Stomach (tissue), 9 donors: ENCODE results near the gene MARCHF11. TPM values are rescaled to one million over a fixed set of nuclear protein-coding genes. Genes with fewer than 3 reads are reported as not detected.

Experiments used
- DNase-seq, 2 donors: peaks; one replicate each; pipeline versions ENCODE4 v3.0.0 to v3.0.0-alpha.2; 2013 to 2019
- H3K27ac ChIP-seq, 5 donors: fragments of 200-600 bp in 4 of 5; sonication (generic) in 4 of 5; one replicate each; pipeline ENCODE4 v1.5.1; 2013 to 2019; ENCODE audit warnings: mild to moderate bottlenecking in 1 of 5, moderate library complexity in 1 of 5
- H3K27me3 ChIP-seq, 3 donors: fragments of 200-600 bp; sonication (generic); one replicate each; pipeline ENCODE4 v1.5.1; 2017 to 2019; ENCODE audit warnings: mixed run types in 1 of 3
- H3K36me3 ChIP-seq, 4 donors: fragments of 200-600 bp; sonication (generic); 1 replicate in 3 of 4; 2 replicates in 1 of 4; pipeline ENCODE4 v1.5.1; 2016 to 2019
- H3K4me1 ChIP-seq, 4 donors: fragments of 200-600 bp; sonication (generic); one replicate each; pipeline ENCODE4 v1.5.1; 2016 to 2019
- H3K4me3 ChIP-seq, 4 donors: fragments of 200-600 bp; sonication (generic) in 3 of 4; one replicate each; pipeline ENCODE4 v1.5.1; 2016 to 2019; ENCODE audit warnings: mild to moderate bottlenecking in 1 of 4
- H3K9me3 ChIP-seq, 4 donors: fragments of 200-600 bp; sonication (generic); one replicate each; pipeline ENCODE4 v1.5.1; 2016 to 2019
- EP300 ChIP-seq: sonication (generic); formaldehyde crosslinking; IDR thresholded peaks from one replicate; pipeline ENCODE4 v1.6.1; 2017; ENCODE audit warnings: antibody characterized with exemption
- POLR2A ChIP-seq, 4 donors: fragments of 450-650 bp; IDR thresholded peaks; one replicate each; pipeline ENCODE4 v1.6.1; 2016; ENCODE audit warnings: antibody characterized with exemption in 4 of 4, control low read depth in 2 of 4, mild to moderate bottlenecking in 1 of 4, moderate library complexity in 1 of 4
- POLR2AphosphoS5 ChIP-seq, 3 donors: sonication (generic); formaldehyde crosslinking; IDR thresholded peaks; one replicate each; pipeline ENCODE4 v1.6.1; 2016; ENCODE audit warnings: antibody characterized with exemption in 3 of 3
- WGBS, 5 donors: extraction: QIAGEN DNeasy Blood & Tissue Kit in 3 of 5; methylation state at CpG; one replicate each; pipeline versions ENCODE4 v1.1.5 to v1.1.7; 2013 to 2018; 5-methylcytosine and 5-hydroxymethylcytosine counted together
- intact Hi-C: fragments of 100-400 bp; cut with DNase I; formaldehyde crosslinking; loops from one replicate; pipeline ENCODE4 v1.15.1; 2023; ENCODE audit warnings: low total_unique reads
- polyA plus RNA-seq, 3 donors: library from polyadenylated mRNA; stranded (reverse); fragments of 200-250 nt; gene quantifications; one replicate each; pipeline ENCODE4 v1.2.3, GENCODE V29; 2013
- total RNA-seq, 5 donors: library from RNA; depleted of rRNA; stranded (reverse); fragments of >200 nt; gene quantifications; one replicate each; pipeline versions ENCODE4 v1.1.0 to v1.2.3, GENCODE V29; 2014 to 2016
- TF ChIP-seq, protein P1 (sequence below), 7 experiments: fragments of 450-650 bp in 4 of 7; fragments of 200-600 bp in 3 of 7; sonication (generic) in 3 of 7; IDR thresholded peaks; one replicate each; pipeline ENCODE4 v1.5.1; 2016 to 2019; ENCODE audit warnings: antibody characterized with exemption in 7 of 7, control low read depth in 2 of 7, mild to moderate bottlenecking in 1 of 7
- donor health status: healthy with polysubstance abuse.
- donor health status: Bipolar disorder and iron deficiency.
- donor health status: healthy.

MARCHF11 gene
- total and polyA plus RNA-seq, 8 donors, result not detected

DNA sequence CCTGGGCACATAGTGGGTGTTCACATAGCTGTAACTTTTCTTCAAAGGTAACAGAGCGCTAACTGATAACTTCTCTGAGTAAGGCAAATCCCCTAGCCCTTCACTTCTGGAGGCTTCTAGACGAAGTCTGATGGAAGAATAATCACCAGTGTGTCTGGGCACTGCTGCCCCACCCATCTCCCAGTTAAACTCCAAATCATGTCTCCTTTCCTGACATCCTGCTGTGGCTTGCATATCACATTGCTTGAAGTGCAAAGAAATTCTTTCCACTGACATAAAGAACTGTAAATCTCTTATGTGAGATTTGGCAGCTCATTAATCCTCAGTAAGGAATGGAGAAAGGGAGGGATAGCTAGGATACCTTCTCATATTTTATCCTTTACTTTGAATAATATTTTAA lies 74.6 kb downstream of the MARCHF11 start:
- DNase-seq, result no peak
- Histone ChIP-seq H3K36me3 (no peaks in the 10 kb centered on the region), H3K4me3 (no peak overlapping the region), H3K27me3 (no peaks in the 10 kb centered on the region), H3K4me1 (no peaks in the 10 kb centered on the region), H3K27ac (no peak overlapping the region), H3K9me3 (peaks cover 4 to 51% (median 25%) of the 10 kb centered on the region in 4 donors)
- WGBS, 5 donors, result 42 to 67% (median 64%) methylated on average over 2 of the region's 2 CpGs
- TF ChIP-seq POLR2A (IDR thresholded peaks at IDR 0.05) (no peak), POLR2AphosphoS5 (IDR thresholded peaks at IDR 0.05) (no peak), EP300 (no peak)
- TF ChIP-seq, protein P1, sequence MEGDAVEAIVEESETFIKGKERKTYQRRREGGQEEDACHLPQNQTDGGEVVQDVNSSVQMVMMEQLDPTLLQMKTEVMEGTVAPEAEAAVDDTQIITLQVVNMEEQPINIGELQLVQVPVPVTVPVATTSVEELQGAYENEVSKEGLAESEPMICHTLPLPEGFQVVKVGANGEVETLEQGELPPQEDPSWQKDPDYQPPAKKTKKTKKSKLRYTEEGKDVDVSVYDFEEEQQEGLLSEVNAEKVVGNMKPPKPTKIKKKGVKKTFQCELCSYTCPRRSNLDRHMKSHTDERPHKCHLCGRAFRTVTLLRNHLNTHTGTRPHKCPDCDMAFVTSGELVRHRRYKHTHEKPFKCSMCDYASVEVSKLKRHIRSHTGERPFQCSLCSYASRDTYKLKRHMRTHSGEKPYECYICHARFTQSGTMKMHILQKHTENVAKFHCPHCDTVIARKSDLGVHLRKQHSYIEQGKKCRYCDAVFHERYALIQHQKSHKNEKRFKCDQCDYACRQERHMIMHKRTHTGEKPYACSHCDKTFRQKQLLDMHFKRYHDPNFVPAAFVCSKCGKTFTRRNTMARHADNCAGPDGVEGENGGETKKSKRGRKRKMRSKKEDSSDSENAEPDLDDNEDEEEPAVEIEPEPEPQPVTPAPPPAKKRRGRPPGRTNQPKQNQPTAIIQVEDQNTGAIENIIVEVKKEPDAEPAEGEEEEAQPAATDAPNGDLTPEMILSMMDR (IDR thresholded peaks at IDR 0.05), result no peak
- intact Hi-C loops, result no loop called here

DNA sequence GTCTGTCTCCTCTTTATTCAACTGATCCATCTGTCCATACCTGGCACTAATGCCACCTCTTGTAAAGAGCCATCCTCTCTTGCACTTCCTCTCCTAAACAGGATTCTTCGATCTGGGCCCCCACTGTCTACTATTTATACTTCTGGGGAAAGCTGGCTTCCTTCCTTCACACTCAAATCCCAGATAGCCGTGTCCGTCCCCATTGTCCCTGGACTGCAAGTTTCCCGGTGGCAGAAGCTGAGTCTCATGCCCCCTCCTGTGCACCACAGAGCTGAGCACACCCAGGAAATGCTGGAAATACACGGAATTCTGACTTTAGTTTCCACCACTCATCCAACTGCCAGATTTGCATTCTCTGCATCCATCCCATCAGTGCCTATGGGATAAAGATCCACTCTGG lies 84.0 kb downstream of the MARCHF11 start:
- TF ChIP-seq, protein P1 (IDR thresholded peaks at IDR 0.05), result no peak
- TF ChIP-seq POLR2A (IDR thresholded peaks at IDR 0.05) (no peak), EP300 (no peak), POLR2AphosphoS5 (IDR thresholded peaks at IDR 0.05) (no peak)
- DNase-seq, result no peak
- Histone ChIP-seq H3K9me3 (no peaks in the 10 kb centered on the region), H3K4me1 (no peaks in the 10 kb centered on the region), H3K27ac (no peak overlapping the region), H3K4me3 (no peak overlapping the region), H3K27me3 (no peaks in the 10 kb centered on the region), H3K36me3 (no peaks in the 10 kb centered on the region)
- intact Hi-C loops, result no loop called here
- 40 to 50% (median 44%) methylated on average over 5 of the region's 5 CpGs for WGBS, 5 donors

DNA sequence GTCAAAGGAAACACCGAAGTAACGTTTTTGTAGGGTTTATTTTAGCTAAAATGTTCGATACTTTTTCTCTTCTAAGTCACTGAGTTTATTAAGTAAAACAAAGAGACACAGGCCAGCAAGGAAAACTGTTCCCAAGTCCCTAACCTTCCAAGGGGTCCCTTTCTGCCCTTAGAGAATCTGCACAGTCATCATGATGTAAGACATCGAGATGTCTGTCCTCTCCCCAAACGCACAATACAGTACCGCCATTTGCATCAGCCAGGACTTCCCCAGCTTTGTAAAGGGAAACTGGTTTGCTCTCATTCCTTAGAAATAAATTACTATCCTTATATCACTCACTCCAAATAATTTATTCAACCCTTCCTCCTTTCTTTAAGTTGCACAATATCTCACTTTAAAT lies 89.3 kb downstream of the MARCHF11 start:
- Histone ChIP-seq H3K36me3 (no peaks in the 10 kb centered on the region), H3K4me1 (no peaks in the 10 kb centered on the region), H3K27ac (no peak overlapping the region), H3K27me3 (no peaks in the 10 kb centered on the region), H3K4me3 (no peak overlapping the region), H3K9me3 (no peaks in the 10 kb centered on the region)
- intact Hi-C loops, result no loop called here
- 81 to 91% (median 87%) methylated on average over 6 of the region's 6 CpGs for WGBS, 5 donors
- TF ChIP-seq EP300 (no peak), POLR2AphosphoS5 (IDR thresholded peaks at IDR 0.05) (no peak), POLR2A (IDR thresholded peaks at IDR 0.05) (no peak)
- TF ChIP-seq, protein P1 (IDR thresholded peaks at IDR 0.05), result no peak
- DNase-seq, result no peak

DNA sequence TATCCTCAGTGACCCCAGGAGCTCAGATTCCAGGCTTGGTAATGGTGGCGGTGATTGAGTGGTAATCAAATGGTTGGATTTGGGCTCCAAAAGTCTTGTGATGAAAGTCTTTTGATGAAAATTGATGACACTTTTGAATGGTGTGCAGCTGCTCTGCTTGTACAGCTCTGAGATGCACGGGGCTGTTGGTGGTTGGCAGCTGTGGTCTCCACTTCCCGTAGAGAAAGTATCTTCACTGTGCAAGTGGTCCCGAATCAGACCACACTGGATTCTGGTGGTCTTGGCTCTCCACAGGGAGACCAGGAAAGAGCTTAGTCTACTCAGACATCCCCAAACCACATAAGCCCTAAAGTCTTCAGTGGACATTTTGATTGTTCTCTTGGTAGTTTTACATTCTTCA lies 96.6 kb downstream of the MARCHF11 start:
- no peaks in the 10 kb centered on the region for H3K9me3 ChIP-seq
- intact Hi-C loops, result no loop called here
- TF ChIP-seq EP300, result no peak
- TF ChIP-seq POLR2A (IDR thresholded peaks at IDR 0.05), result no peak
- TF ChIP-seq, protein P1 (IDR thresholded peaks at IDR 0.05), result no peak
- TF ChIP-seq POLR2AphosphoS5 (IDR thresholded peaks at IDR 0.05), result no peak
- H3K4me1 ChIP-seq, result no peaks in the 10 kb centered on the region
- H3K4me3 ChIP-seq, result no peak overlapping the region
- H3K27ac ChIP-seq, result no peak overlapping the region
- no peak for DNase-seq
- no peaks in the 10 kb centered on the region for H3K36me3 ChIP-seq
- 77 to 85% (median 84%) methylated on average over 4 of the region's 4 CpGs for WGBS, 5 donors
- H3K27me3 ChIP-seq, result no peaks in the 10 kb centered on the region
